ENCODE data around the gene SYT7.

DNA sequence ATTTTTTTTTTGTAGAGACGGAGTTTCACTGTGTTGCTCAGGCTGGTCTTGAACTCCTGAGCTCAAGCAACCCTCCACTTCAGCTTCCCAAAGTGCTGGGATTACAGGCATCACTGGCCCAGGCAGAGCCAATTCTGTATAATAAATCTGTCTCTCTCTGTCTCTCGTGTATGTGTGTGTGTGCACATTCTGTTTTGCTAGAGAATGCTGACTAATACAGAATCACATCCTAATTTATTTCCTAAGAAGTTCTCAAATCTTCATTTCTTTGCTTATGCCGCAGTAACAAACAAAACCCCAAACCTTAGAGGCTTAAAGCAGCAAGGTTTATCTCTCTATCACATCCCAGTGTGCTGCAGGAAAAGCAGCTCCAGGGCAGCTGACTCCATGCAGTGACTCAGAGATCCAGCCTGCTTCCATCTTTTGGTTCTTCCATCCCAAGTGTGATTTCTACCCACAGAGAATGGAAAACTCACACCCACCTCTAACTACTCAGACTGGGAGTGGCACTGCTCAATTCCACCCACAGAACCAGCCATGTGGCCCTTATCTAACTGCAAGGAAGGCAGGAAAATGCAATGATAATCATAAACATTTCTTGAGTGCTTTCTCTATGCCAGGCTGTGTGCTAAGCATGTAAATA, 107.4 kb downstream of the SYT7 start:
- no peak for TF ChIP-seq SUZ12 (IDR thresholded peaks at IDR 0.05; ENCODE audit: extremely low read depth, insufficient read depth, insufficient read length)
- no peak for TF ChIP-seq ZNF274 (IDR thresholded peaks at IDR 0.05; ENCODE audit: low read depth, low read length)
- TF ChIP-seq YY1 (IDR thresholded peaks at IDR 0.05; ENCODE audit: insufficient read depth, insufficient read length) = no peak
